Urothelium cell line (cell line): ENCODE results near the gene WNT2B.
A peak's percentile ranks its signal among the peaks of the same experiment; 100 is the strongest.

ENCODE experiments used
- DNase-seq: peaks from one replicate; pipeline ENCODE4 v3.0.0; 2011; ENCODE audit warnings: low spot score, mixed read lengths
- FAIRE-seq: peaks from 2 replicates; lab custom pipeline; 2011; peaks lifted over from hg19 to GRCh38; lab: Jason Lieb, UNC

The WNT2B gene

GRCh38 chr1:112524986-112525385 lies 16.2 kb downstream of the WNT2B start:
- no peak for FAIRE-seq
- DNase-seq, result no peak

DNA sequence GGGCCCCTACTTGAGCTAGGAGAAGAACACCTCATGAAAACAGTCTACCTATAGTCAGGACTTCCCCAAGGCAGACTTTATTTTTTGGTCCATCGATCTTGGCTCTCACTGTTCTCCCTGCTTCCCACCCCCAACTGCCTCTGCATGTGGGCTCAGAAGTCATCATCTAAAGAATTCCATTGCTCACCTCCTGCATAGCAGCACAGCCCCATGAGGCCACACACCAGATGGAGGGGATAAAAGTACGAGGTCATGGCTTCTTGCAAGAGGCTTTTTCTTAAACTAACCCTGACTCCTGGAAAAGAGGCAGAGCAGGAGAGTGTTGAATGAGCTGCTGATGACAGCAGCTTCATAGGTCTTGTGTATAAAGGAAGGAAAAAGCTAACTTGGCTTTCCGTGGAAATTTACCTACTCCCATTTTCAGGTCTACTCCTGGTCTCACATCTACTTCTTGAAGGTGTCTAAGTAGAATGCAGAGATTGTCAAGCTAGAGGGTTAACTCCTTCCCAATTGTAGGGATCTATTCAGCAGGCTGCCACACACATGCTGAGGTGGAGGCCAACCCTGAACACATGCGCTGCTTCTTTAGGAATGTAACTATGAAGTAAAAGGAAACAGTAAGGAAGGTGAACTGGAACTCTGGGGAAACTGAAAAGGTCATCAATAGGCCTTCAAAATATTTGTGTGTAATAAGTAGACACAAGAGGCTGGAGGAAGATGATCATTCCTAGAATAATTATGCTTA lies 18.7 kb downstream of the WNT2B start:
- FAIRE-seq, result no peak
- DNase-seq, result no peak

GRCh38 chr1:112528076-112528475 lies 19.3 kb downstream of the WNT2B start:
- no peak for FAIRE-seq
- DNase-seq, result no peak

- FAIRE-seq (no peak), DNase-seq (no peak)
These were observed 20.5 kb downstream of the WNT2B start for GRCh38 chr1:112529301-112529700.

GRCh38 chr1:112530832-112531231 lies 22.1 kb downstream of the WNT2B start:
- FAIRE-seq (no peak), DNase-seq (no peak)

GRCh38 chr1:112532064-112532463 lies 23.3 kb downstream of the WNT2B start:
- FAIRE-seq, result no peak
- DNase-seq, result no peak

- FAIRE-seq (no peak), DNase-seq (no peak)
These were observed 24.3 kb downstream of the WNT2B start for GRCh38 chr1:112533029-112533428.

- no peak for FAIRE-seq
These were observed 27.8 kb downstream of the WNT2B start for GRCh38 chr1:112536561-112536960.

GRCh38 chr1:112537456-112537855 lies 28.7 kb downstream of the WNT2B start:
- FAIRE-seq (no peak), DNase-seq (no peak)

More at GRCh38 chr1:112536561-112536960, 27.8 kb downstream of the WNT2B start:
- no peak for DNase-seq

GRCh38 chr1:112538883-112539282 lies 30.1 kb downstream of the WNT2B start:
- DNase-seq (no peak), FAIRE-seq (no peak)

DNA sequence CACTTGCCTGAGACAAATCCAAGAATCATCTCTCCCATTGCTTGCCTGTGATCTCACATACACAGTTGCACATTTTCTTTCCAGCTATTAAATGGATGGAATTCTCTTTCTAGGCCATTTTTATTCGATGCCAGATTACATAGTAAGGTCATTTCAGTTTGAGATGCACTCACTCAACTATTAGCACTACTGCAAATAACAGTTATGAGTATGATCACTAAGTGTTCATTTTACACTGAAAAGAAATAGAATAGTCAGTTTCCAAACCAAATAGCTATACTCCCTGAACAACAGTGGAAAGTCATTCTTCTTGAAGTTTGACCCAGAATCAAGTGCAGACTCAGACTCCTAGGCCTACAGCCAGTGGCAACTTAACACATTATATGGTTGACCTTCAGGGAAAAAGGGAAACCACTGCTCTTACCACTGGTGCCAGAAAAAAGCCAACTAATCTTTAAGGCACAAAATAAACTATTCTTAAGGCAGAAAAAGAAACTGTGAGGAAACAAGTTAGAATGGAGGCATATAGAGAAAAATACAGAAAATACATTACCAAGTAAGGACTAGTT lies 31.5 kb downstream of the WNT2B start:
- DNase-seq (no peak), FAIRE-seq (no peak)

DNA sequence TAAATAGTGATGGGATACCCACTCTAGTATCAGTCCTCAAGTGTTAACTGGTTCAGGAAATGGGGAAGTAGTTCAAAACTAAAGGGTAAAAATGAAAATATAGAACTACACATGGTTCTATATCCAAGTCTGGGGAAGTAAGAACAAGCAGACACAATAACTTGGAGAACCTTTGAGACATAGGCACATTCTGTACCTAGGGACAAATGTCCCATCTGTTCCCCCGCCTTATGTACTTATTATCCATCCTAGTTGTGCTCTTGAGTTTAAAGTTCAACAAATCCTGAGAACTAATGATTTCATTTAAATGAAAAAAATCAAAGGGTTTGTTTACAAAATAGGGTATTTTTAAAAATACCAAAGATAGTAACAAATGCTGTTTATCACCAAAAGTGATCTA lies 32.5 kb downstream of the WNT2B start:
- DNase-seq (no peak), FAIRE-seq (peak; percentile 30)

GRCh38 chr1:112542206-112542973 lies 33.6 kb downstream of the WNT2B start:
- no peak for FAIRE-seq
- DNase-seq, result no peak

DNA sequence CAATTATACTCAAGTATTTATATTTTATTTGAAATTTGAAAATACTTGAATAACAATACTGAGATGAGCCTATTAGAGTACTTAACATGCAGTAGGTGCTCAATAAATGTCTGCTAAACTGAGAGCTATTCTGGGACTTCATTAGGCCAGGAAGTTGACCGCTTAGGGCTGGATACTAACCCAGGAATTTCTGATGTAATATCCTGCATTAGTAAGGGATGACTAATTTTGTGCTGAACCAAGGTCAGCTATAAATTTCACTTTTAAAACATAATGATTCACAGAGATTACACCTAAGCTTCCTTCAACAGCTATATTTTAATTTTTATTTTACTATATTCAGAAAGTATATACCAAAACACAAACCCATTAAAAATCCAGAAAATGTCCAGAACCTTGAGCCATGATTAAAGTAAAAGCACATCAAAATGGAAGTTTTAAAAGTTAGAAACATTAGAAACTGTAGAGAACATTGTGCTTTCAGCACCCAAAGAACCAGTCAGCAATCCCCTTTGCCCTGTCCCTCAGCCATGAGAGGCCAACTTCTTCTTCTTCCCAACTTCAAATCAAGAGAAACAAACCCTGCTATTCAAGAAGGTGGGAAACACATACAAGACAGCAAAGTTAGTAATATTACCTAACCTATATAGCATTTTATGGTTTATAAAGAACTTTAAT lies 35.4 kb downstream of the WNT2B start:
- DNase-seq, result peak; percentile 80
- FAIRE-seq, result no peak

- FAIRE-seq, result no peak
- no peak for DNase-seq
These were observed 36.0 kb downstream of the WNT2B start for GRCh38 chr1:112544751-112545150.

- peak; percentile 84 for FAIRE-seq
- no peak for DNase-seq
These were observed 37.3 kb downstream of the WNT2B start for GRCh38 chr1:112546076-112546475.

DNA sequence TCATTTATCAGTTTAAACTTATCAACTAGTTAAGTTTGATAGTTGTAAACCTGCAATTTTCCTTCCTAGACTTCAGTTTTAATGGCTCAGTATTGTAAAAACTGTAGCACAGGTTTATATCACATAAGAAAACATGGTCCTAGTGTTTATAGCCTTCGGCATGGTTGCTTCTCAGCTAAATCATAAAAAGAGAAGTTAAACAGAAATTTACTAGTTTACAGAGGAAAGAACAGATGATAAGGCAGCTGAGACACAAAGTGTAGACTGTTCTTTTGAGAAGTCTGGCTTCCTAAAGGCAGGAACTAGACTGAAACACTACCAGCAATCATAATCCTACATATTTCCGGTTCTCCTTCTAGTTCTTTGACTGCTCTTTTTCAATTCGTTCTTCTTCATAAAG lies 39.8 kb downstream of the WNT2B start:
- FAIRE-seq (no peak), DNase-seq (no peak)

DNA sequence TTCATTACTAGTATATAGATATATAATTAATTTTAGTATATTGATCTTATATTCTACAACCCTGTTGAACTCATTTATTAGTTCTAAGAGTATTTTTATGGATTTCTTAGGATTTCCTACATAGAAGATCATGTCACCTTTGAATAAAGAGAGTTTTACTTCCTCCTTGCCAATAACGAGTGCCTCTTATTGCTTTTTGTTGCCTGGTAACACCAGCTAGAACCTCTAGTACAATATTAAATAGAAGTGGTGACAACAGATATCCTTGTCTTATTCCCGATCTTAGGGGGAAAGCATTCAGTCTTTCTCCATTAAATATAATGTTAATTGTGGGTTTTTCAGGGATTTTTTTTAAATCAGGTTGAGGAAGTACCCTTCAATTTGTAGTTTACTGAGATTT lies 40.8 kb downstream of the WNT2B start:
- DNase-seq (no peak), FAIRE-seq (no peak)

GRCh38 chr1:112554411-112554810 lies 45.6 kb downstream of the WNT2B start:
- DNase-seq (no peak), FAIRE-seq (no peak)

- DNase-seq, result no peak
- no peak for FAIRE-seq
These were observed 48.6 kb downstream of the WNT2B start for GRCh38 chr1:112557385-112557784.

GRCh38 chr1:112558634-112559033 lies 49.9 kb downstream of the WNT2B start:
- no peak for DNase-seq
- no peak for FAIRE-seq
